Activated T-helper 17 cell treated with anti-CD3 and anti-CD28 coated beads, Interleukin-2, amount 50 U/mL, for 72 hours (primary cell): ENCODE data around the gene ZNF609. TPM values are rescaled to one million over a fixed set of nuclear protein-coding genes. Genes with fewer than 3 reads are reported as not detected.
A peak's percentile ranks its signal among the peaks of the same experiment; 100 is the strongest.
"Not testable (repeated sequence)": the region's sequence is repeated elsewhere in the genome, so short reads cannot be mapped to it uniquely, and the experiment has no call there.

Source experiments
- ATAC-seq: fragments of 150-1000 bp; cut with Tn5 transposase; replicated peaks from 2 replicates; pipeline ENCODE4 v1.10.0; 2021; ENCODE audit warnings: mild to moderate bottlenecking, moderate library complexity
- H3K27ac Mint-ChIP-seq: one replicate; pipeline ENCODE4 v1.8.0; 2022; ENCODE audit warnings: mixed read lengths
- H3K27me3 Mint-ChIP-seq: one replicate; pipeline ENCODE4 v1.8.0; 2022; ENCODE audit warnings: mixed read lengths
- H3K36me3 Mint-ChIP-seq: one replicate; pipeline ENCODE4 v1.8.0; 2022; ENCODE audit warnings: low read depth, mild to moderate bottlenecking, mixed read lengths
- H3K4me1 Mint-ChIP-seq: one replicate; pipeline ENCODE4 v1.8.0; 2022; ENCODE audit warnings: mixed read lengths
- H3K4me3 Mint-ChIP-seq: one replicate; pipeline ENCODE4 v1.8.0; 2022; ENCODE audit warnings: mild to moderate bottlenecking, mixed read lengths
- H3K9me3 Mint-ChIP-seq: one replicate; pipeline ENCODE4 v1.8.0; 2022; ENCODE audit warnings: mixed read lengths
- total RNA-seq, 2 donors: library from RNA; stranded (reverse); gene quantifications; one replicate each; pipeline ENCODE4 v1.2.3, GENCODE V29; 2022

ZNF609 gene
- total RNA-seq, 2 donors from 2014 or later, result 27.3 to 41.2 TPM

DNA sequence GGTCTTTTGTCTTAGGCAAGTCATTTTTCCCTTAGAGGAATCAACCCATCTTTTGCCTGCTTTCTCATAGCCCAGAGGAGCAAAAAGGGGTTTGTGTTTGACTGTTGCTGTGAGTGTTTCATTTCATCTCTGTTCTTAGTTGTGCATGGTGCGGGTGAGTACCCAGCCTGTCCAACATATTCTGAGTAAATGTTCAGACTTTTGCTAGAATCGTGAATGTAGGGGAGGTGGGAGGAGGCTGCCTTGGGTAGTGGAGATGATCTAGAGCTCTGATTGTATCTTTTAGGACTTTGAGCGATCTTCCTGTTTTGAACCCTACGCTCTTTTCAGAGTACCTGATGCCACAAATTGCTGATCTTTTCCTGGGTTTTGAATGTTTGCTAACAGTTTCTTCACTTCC lies 123.1 kb downstream of the ZNF609 start:
- Mint-ChIP-seq H3K4me3 (peak overlapping the region; percentile 74), H3K9me3 (no peaks in the 10 kb centered on the region), H3K4me1 (peaks cover 22% of the 10 kb centered on the region), H3K27ac (peak overlapping the region; percentile 80), H3K27me3 (no peaks in the 10 kb centered on the region), H3K36me3 (no peaks in the 10 kb centered on the region)
- peak; percentile 91 for ATAC-seq

DNA sequence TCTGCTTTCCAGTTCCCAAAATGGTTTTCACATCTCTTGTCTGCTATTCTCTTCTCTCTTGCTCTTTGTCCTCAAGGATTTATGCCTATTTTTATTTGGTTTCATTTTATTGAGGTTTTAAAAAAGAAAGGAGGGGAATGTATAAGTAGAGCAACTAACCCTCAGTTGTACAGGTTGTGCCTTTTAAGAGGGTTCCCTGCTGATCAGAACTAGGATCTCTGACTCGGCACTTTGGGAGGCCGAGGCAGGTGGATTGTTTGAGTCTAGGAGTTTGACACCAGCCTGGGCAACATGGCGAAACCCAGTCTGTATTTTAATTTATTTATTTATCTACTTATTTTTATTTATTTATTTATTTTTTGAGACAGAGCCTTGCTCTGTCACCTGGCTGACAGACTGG lies 123.6 kb downstream of the ZNF609 start:
- H3K27ac Mint-ChIP-seq, result peak overlapping the region; percentile 80
- ATAC-seq, result peak; percentile 51
- H3K27me3 Mint-ChIP-seq, result no peaks in the 10 kb centered on the region
- no peaks in the 10 kb centered on the region for H3K36me3 Mint-ChIP-seq
- H3K9me3 Mint-ChIP-seq, result no peaks in the 10 kb centered on the region
- H3K4me1 Mint-ChIP-seq, result peaks cover 25% of the 10 kb centered on the region
- peak overlapping the region; percentile 74 for H3K4me3 Mint-ChIP-seq

DNA sequence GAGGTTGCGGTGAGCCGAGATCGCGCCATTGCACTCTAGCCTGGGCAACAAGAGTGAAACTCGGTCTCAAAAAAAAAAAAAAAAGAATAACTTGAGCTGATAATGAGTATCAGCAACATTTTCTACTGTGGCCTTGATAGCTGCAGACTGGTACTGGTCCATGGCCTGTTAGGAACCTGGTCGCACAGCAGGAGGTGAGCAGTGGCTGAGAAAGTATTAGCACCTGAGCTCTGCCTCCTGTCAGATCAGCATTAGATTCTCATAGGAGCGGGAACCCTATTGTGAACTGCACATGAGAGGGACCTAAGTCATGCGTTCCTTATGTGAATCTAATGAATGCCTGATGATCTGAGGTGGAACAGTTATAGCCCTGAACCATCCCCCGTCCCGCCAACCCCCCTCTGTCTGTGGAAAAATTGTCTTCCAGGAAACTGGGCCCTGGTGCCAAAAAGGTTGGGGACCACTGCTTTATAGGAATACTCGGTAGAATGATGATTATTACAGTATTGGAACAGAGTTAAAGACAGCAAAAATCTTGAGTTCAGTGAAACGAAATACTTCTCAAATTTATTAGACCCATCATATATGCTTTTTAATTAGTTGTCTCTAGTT lies 126.0 kb downstream of the ZNF609 start:
- Mint-ChIP-seq H3K27ac (no peak overlapping the region), H3K9me3 (no peaks in the 10 kb centered on the region), H3K36me3 (no peaks in the 10 kb centered on the region), H3K4me1 (peaks cover 28% of the 10 kb centered on the region), H3K27me3 (no peaks in the 10 kb centered on the region), H3K4me3 (no peak overlapping the region)
- ATAC-seq, result no peak

DNA sequence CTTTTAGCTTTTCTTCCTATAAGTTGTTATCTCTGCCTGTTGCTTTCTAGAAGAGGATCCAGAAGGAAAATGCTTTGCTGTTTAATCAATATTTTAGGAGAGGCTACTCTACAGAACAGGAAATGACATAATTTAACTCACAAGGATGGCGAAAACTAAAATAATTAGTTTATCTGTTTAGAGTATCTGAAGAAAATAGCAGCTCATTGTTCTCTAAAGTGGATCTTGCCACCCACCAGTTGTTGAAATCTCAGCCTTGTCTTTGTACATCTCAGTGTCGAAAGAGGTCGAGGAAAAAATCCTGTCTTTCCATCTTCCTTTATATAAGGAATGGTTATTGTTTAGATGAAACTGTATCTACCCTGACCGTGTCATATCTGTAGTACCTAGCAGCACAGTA lies 126.6 kb downstream of the ZNF609 start:
- H3K9me3 Mint-ChIP-seq, result no peaks in the 10 kb centered on the region
- H3K27me3 Mint-ChIP-seq, result no peaks in the 10 kb centered on the region
- H3K4me1 Mint-ChIP-seq, result peaks cover 28% of the 10 kb centered on the region
- peak overlapping the region; percentile 19 for H3K27ac Mint-ChIP-seq
- H3K4me3 Mint-ChIP-seq, result no peak overlapping the region
- ATAC-seq, result no peak
- no peaks in the 10 kb centered on the region for H3K36me3 Mint-ChIP-seq

DNA sequence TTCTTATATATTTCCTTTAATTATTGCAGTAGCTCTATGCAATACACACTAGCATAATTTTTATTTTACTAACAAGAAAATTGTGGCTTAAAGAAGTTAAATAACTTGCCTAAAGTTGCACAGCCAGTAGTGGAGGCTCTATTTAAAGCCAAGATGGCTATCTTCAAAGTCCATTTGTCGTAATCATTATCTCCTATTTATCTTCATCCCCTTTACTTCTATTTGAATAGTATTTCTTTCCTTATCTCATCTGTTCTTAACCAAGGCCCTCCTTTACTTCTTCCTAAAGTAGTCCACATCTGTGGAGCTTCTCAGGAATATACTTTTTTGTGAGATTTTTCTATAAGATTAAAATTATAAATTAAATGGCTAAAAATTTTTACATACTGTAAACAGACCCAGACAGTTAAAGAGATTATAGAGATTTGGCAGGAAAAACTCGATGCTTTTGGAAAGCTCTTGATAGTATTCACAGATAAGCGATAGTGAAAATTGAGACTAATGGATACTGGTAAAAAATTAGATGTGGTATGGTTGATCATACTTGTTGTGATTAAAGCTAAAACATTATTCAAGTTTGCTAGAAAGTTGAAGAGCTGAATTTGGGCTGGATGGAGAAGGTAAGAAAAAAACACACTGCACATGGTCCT lies 129.2 kb downstream of the ZNF609 start:
- H3K4me1 Mint-ChIP-seq, result peaks cover 26% of the 10 kb centered on the region
- H3K27me3 Mint-ChIP-seq, result no peaks in the 10 kb centered on the region
- H3K36me3 Mint-ChIP-seq, result no peaks in the 10 kb centered on the region
- no peak for ATAC-seq
- no peak overlapping the region for H3K4me3 Mint-ChIP-seq
- H3K27ac Mint-ChIP-seq, result peak overlapping the region; percentile 61
- H3K9me3 Mint-ChIP-seq, result no peaks in the 10 kb centered on the region

DNA sequence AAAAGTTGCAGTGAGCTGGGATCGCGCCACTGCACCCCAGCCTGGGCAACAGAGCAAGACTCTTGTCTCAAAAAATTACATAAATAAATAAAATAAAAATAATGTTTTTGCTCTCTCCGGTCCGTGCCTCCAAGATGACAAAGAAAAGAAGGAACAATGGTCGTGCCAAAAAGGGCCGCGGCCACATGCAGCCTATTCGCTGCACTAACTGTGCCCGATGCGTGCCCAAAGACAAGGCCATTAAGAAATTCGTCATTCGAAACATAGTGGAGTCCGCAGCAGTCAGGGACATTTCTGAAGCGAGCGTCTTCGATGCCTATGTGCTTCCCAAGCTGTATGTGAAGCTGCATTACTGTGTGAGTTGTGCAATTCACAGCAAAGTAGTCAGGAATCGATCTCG lies 132.5 kb downstream of the ZNF609 start:
- H3K9me3 Mint-ChIP-seq, H3K27ac Mint-ChIP-seq, ATAC-seq, H3K4me3 Mint-ChIP-seq, H3K27me3 Mint-ChIP-seq, H3K36me3 Mint-ChIP-seq: not testable (repeated sequence)
- H3K4me1 Mint-ChIP-seq, result peaks cover 28% of the 10 kb centered on the region

DNA sequence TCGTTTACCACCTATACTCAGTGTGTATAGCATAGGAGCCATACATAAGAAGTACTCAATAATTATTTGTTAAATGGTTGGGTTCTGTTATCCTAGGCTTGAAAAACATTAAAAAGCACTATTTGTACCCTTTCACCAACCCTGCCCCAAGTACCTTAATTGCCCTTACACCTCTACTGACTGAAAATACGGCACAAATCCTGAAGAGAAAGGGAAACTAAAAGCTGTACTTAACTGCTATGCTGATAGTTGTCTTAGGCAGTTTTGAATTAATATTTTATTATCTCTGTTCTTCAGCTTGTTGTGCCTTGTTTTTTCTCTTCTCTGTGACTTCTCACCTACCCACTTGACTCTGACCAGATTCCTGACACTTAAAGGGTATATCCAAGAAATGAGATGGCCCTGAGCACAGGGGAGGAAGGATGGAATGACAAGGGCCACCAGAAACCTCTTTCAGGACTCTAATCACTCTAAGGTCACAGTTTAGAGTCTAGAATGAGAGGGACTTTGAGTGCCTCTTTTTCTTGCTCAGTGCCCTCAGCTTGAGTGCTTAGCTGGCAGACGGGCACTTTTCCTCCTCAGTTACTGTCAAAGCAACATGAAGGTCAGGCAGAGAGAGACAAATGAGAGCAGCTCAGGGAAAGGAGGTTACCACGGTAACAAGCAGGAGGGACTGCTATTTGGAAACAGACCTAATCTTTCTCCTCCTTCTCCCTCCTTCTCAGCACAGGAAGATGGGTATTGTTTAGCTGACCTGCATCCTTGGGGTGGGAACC lies 136.5 kb downstream of the ZNF609 start:
- Mint-ChIP-seq H3K27me3 (no peaks in the 10 kb centered on the region), H3K36me3 (no peaks in the 10 kb centered on the region), H3K9me3 (no peaks in the 10 kb centered on the region), H3K4me1 (peaks cover 39% of the 10 kb centered on the region), H3K27ac (peak overlapping the region; percentile 95), H3K4me3 (peak overlapping the region; percentile 90)
- peak; percentile 75 for ATAC-seq

DNA sequence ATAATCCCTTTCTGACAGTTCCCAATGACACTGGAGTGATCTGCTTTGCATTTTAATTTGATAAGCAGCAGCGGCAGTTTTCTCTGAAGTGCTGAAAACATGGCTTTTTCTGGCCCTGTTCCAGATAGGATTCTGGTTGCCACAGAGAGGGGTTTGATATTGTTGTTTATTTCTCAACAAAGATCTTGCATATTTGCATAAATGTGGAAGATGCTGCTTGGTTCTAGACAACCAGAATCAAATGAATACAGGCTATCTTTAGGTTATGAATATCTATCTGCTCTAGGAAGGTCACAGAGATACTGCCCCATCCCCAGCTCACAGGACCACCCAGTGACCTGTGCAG lies 137.1 kb downstream of the ZNF609 start:
- peak overlapping the region; percentile 90 for H3K4me3 Mint-ChIP-seq
- H3K4me1 Mint-ChIP-seq, result peaks cover 39% of the 10 kb centered on the region
- no peaks in the 10 kb centered on the region for H3K36me3 Mint-ChIP-seq

DNA sequence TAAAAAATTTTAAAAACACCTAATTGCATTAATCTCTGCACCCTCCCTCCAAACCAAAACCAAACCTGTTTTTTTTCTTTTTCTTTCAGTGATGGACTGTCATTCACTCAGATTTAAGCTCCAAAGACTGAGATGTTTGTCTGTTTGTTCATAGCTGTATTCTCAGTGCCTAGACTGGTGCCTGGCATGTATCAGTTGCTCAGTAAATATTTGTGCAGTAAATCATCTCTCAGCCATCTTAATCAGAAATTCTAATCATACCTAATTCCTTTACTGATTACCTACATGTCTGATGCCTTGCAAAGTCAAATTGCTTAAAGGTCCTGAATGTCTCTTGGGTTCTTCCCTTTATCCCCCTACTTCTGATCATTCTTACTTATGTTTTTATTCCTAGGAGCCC lies 138.8 kb downstream of the ZNF609 start:
- no peaks in the 10 kb centered on the region for H3K27me3 Mint-ChIP-seq
- peak overlapping the region; percentile 13 for H3K4me3 Mint-ChIP-seq
- peak overlapping the region; percentile 26 for H3K27ac Mint-ChIP-seq
- ATAC-seq, result no peak
- peaks cover 45% of the 10 kb centered on the region for H3K4me1 Mint-ChIP-seq
- no peaks in the 10 kb centered on the region for H3K36me3 Mint-ChIP-seq
- H3K9me3 Mint-ChIP-seq, result no peaks in the 10 kb centered on the region

More for the DNA sequence above, 137.1 kb downstream of the ZNF609 start:
- Mint-ChIP-seq H3K27ac (peak overlapping the region; percentile 95), H3K9me3 (no peaks in the 10 kb centered on the region), H3K27me3 (no peaks in the 10 kb centered on the region)
- peak; percentile 4 for ATAC-seq

DNA sequence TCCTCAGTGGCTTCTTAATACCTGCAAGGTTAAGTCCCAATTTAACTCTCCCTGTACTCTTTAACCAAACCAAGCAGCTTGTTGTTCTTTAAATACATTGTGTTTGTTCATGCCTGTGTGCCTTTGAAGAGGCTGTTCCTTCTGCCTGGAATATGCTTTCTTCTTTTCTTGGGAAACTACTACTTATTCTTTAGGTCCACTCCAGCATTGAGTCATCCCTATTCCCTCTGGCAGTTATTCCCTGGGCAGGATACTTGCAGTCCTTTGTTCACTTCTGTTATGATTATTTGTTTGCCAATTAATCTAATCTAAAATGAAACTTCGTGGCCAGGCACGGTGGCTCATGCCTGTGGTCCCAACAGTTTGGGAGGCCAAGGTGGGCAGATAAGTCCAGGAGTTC lies 139.3 kb downstream of the ZNF609 start:
- peak overlapping the region; percentile 26 for H3K27ac Mint-ChIP-seq
- H3K4me3 Mint-ChIP-seq, result peak overlapping the region; percentile 13
- H3K4me1 Mint-ChIP-seq, result peaks cover 46% of the 10 kb centered on the region
- H3K9me3 Mint-ChIP-seq, result no peaks in the 10 kb centered on the region
- no peaks in the 10 kb centered on the region for H3K36me3 Mint-ChIP-seq
- no peaks in the 10 kb centered on the region for H3K27me3 Mint-ChIP-seq
- no peak for ATAC-seq

DNA sequence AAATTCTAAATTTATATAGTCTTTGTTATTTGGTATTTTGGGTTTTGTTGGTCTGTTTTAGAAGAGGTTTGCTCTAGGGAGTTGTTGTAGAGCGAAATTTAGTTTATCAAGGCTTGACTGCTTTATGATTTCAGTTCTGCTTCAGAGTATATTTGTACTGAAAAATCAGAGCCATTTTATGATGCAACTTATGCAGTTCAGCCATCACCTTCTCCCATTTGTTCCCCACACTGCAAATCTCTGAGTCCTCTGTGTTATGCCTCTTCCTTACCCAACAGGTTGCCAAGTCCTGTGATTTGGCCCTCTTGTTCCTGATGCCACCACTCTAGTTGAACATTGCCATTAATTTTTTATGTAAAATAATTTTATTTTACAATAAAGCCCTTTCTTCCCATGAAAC lies 140.4 kb downstream of the ZNF609 start:
- H3K36me3 Mint-ChIP-seq, result no peaks in the 10 kb centered on the region
- H3K4me3 Mint-ChIP-seq, result no peak overlapping the region
- ATAC-seq, result no peak
- peaks cover 51% of the 10 kb centered on the region for H3K4me1 Mint-ChIP-seq
- peak overlapping the region; percentile 10 for H3K27ac Mint-ChIP-seq
- H3K27me3 Mint-ChIP-seq, result no peaks in the 10 kb centered on the region
- H3K9me3 Mint-ChIP-seq, result no peaks in the 10 kb centered on the region

DNA sequence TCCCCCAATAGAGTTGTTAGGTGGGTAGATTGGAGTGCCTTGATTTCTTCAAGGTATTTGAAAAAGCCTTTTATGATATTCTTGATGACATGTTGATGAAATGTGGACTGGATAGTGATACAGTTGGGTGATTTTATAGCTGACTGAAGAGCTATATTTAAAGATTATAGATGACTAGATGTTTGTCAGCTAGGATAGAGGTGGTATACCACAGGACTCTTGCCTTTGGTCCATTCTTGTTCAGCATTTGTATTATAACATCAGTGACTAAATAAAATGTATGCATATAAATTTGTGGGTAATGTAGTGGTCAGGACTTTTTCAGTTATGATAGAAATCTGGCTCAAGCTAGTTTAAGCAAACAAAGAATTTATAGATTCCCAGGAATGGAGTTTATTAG lies 143.9 kb downstream of the ZNF609 start:
- Mint-ChIP-seq H3K27ac (peak overlapping the region; percentile 39), H3K4me1 (peaks cover 31% of the 10 kb centered on the region), H3K27me3 (no peaks in the 10 kb centered on the region), H3K36me3 (no peaks in the 10 kb centered on the region), H3K4me3 (no peak overlapping the region), H3K9me3 (no peaks in the 10 kb centered on the region)
- ATAC-seq, result peak; percentile 38

DNA sequence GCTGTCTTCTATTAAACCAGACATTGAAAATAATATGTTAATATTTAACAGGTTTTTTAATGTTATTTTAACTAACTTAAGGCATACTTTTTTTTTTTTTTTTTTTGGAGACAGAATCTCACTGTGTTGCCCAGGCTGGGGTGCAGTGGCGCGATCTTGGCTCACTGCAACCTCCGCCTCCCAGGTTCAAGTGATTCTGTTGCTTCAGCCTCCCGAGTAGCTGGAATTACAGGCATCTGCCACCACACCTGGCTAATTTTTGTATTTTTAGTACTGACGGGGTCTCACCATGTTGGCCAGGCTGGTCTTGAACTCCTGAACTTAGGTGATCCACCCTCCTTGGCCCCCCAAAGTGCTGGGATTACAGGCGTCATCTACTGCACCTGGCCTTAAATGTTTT lies 147.0 kb downstream of the ZNF609 start:
- H3K9me3 Mint-ChIP-seq, H3K4me3 Mint-ChIP-seq, H3K27me3 Mint-ChIP-seq, H3K27ac Mint-ChIP-seq, H3K36me3 Mint-ChIP-seq, ATAC-seq: not testable (repeated sequence)
- H3K4me1 Mint-ChIP-seq, result peaks cover 25% of the 10 kb centered on the region

DNA sequence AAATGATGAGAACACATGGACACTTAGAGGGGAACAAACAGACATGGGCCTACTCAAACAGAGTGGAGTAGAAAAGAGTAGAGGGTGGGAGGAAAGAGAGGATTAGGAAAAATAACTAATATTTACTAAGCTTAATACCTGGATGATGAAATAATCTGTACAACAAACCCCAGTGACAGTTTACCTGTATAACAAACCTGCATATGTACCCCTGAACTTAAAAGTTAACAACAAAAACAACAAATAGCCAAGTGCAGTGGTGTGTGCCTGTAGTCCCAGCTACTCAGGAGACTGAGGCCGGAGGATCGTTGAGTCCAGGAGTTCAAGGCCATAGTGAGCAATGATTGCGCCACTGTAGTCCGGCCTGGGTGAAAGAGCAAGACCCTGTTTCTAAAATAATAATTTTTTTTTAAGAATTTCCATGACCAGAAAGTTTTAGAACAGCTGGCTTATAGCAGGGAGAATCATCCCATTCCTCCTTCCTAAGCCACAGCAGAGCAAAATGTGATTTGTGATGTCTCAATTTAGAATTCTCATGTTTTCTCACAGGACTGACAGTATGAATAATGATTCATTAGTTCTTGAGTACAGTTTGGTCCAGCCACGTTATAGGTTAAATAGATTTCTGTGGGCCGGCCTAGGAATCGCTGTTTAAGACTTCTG lies 150.0 kb downstream of the ZNF609 start:
- H3K27ac Mint-ChIP-seq, result peak overlapping the region; percentile 20

More for the DNA sequence above, 150.0 kb downstream of the ZNF609 start:
- Mint-ChIP-seq H3K9me3 (no peaks in the 10 kb centered on the region), H3K4me3 (no peak overlapping the region), H3K4me1 (peaks cover 7% of the 10 kb centered on the region), H3K27me3 (no peaks in the 10 kb centered on the region), H3K36me3 (no peaks in the 10 kb centered on the region)
- no peak for ATAC-seq
